Endothelial cell of umbilical vein (primary cell): ENCODE results near the gene KRT77. TPM values are rescaled to one million over a fixed set of nuclear protein-coding genes. Genes with fewer than 3 reads are reported as not detected.

Experiments
- BruUV-seq: library from RNA; stranded (reverse); fragments of 400-500 nt; replicated peaks from 2 replicates; lab custom pipeline; 2021; lab: Mats Ljungman, UMichigan
- CTCF ChIA-PET: fragments of 300-600, 350-600 bp; sonication (Branson Sonifier 250); formaldehyde crosslinking; loops from one replicate; lab custom pipeline; 2021; ENCODE audit warnings: antibody characterized with exemption, inconsistent platforms; lab: Charles Lee
- POLR2A ChIA-PET: fragments of 300-600, 350-600 bp; sonication (Branson Sonifier 250); formaldehyde crosslinking; loops from one replicate; lab custom pipeline; 2021; ENCODE audit warnings: antibody characterized with exemption, inconsistent platforms; lab: Charles Lee
- DNase-seq: peaks from one replicate; pipeline ENCODE4 v3.0.0-alpha.2; 2011; ENCODE audit warnings: low read depth, low spot score
- FAIRE-seq: peaks from 2 replicates; lab custom pipeline; 2011; peaks lifted over from hg19 to GRCh38; lab: Jason Lieb, UNC
- H2AFZ ChIP-seq: 2 replicates; pipeline ENCODE4 v1.6.0; 2012; ENCODE audit warnings: low read depth, low read length, control low read depth, inconsistent platforms
- H3K27ac ChIP-seq: 2 replicates; pipeline ENCODE4 v1.5.1; 2011; ENCODE audit warnings: low read depth, mild to moderate bottlenecking, control low read depth, low read length, moderate library complexity; ENCODE audit not compliant: insufficient read depth
- H3K27me3 ChIP-seq, 2 experiments: 2 replicates each; pipeline versions ENCODE4 v1.6.0 to v1.6.1; 2011; ENCODE audit warnings: low read length in 2 of 2, mixed read lengths in 1 of 2; ENCODE audit not compliant: control insufficient read depth in 2 of 2, insufficient read depth in 2 of 2
- H3K36me3 ChIP-seq, 2 experiments: 2 replicates in 1 of 2; 3 replicates in 1 of 2; pipeline ENCODE4 v1.5.1; 2011; ENCODE audit warnings: low read length in 2 of 2, mild to moderate bottlenecking in 1 of 2, moderate library complexity in 1 of 2; ENCODE audit not compliant: control insufficient read depth in 2 of 2, insufficient read depth in 2 of 2; ENCODE audit errors: extremely low read depth in 1 of 2
- H3K4me1 ChIP-seq: 3 replicates; pipeline ENCODE4 v1.5.1; 2011; ENCODE audit warnings: mild to moderate bottlenecking, low read length; ENCODE audit not compliant: control insufficient read depth, insufficient read depth; ENCODE audit errors: extremely low read depth
- H3K4me2 ChIP-seq: 2 replicates; pipeline ENCODE4 v1.6.1; 2011; ENCODE audit warnings: low read length, control low read depth, mixed read lengths; ENCODE audit not compliant: insufficient read depth
- H3K4me3 ChIP-seq, 3 experiments: fragments of 200-600 bp in 1 of 3; sonication (generic), shearing (Covaris generic) in 1 of 3; replicated peaks in 1 of 3; 2 replicates each; pipeline ENCODE4 v1.5.1; 2011 to 2016; ENCODE audit warnings: control low read depth in 3 of 3, low read length in 3 of 3, mild to moderate bottlenecking in 2 of 3, inconsistent platforms in 1 of 3, low read depth in 1 of 3, moderate library complexity in 1 of 3; ENCODE audit not compliant: insufficient read depth in 1 of 3
- H3K79me2 ChIP-seq: 2 replicates; pipeline ENCODE4 v1.6.0; 2012; ENCODE audit warnings: low read length, inconsistent platforms; ENCODE audit not compliant: control insufficient read depth, insufficient read depth
- H3K9ac ChIP-seq: replicated peaks from 2 replicates; pipeline ENCODE3; 2011; ENCODE audit warnings: low read length, control low read depth; ENCODE audit not compliant: insufficient read depth; ENCODE audit errors: extremely low read depth
- H3K9me1 ChIP-seq: replicated peaks from 3 replicates; pipeline ENCODE4 v1.6.0; 2011; ENCODE audit warnings: mild to moderate bottlenecking, low read length; ENCODE audit not compliant: control insufficient read depth, insufficient read depth; ENCODE audit errors: extremely low read depth
- H3K9me3 ChIP-seq: replicated peaks from 2 replicates; pipeline ENCODE4 v1.5.1; 2012; ENCODE audit warnings: low read length, inconsistent platforms; ENCODE audit not compliant: control insufficient read depth, insufficient read depth
- H4K20me1 ChIP-seq: replicated peaks from 2 replicates; pipeline ENCODE3; 2011; ENCODE audit warnings: mild to moderate bottlenecking, low read length; ENCODE audit not compliant: control insufficient read depth, insufficient read depth; ENCODE audit errors: extremely low read depth
- CTCF ChIP-seq, 2 donors: IDR thresholded peaks; 1 replicate in 1 of 2; 2 replicates in 1 of 2; pipeline ENCODE4 v1.5.1; 2011; ENCODE audit warnings: low read length in 2 of 2, mild to moderate bottlenecking in 2 of 2, moderate library complexity in 2 of 2, control low read depth in 1 of 2, inconsistent platforms in 1 of 2, low read depth in 1 of 2; ENCODE audit not compliant: insufficient read depth in 1 of 2; ENCODE audit errors: extremely low read depth in 1 of 2
- EZH2 ChIP-seq: IDR thresholded peaks from 2 replicates; pipeline ENCODE4 v1.6.1; 2012; ENCODE audit warnings: borderline replicate concordance, low read depth, mild to moderate bottlenecking, moderate library complexity, low read length, inconsistent platforms; ENCODE audit not compliant: severe bottlenecking
- FOS ChIP-seq: IDR thresholded peaks from 2 replicates; pipeline ENCODE4 v1.6.1; 2011; ENCODE audit warnings: mild to moderate bottlenecking, low read length, moderate library complexity, borderline replicate concordance; ENCODE audit not compliant: insufficient read depth
- GATA2 ChIP-seq: IDR thresholded peaks from 2 replicates; pipeline ENCODE4 v1.7.0; 2011; ENCODE audit warnings: low read depth, mild to moderate bottlenecking, moderate library complexity, mixed read lengths, low read length; ENCODE audit not compliant: insufficient read length, insufficient read depth
- JUN ChIP-seq: IDR thresholded peaks from 2 replicates; pipeline ENCODE4 v1.6.1; 2011; ENCODE audit warnings: borderline replicate concordance, low read depth; ENCODE audit not compliant: insufficient read length, insufficient read depth
- MAX ChIP-seq: IDR thresholded peaks from 2 replicates; pipeline ENCODE4 v1.6.1; 2011; ENCODE audit not compliant: insufficient read depth, insufficient read length
- MYC ChIP-seq: IDR thresholded peaks from one replicate; pipeline ENCODE4 v1.6.1; 2011; ENCODE audit warnings: mild to moderate bottlenecking, low read depth, low read length
- POLR2A ChIP-seq: IDR thresholded peaks from 2 replicates; pipeline ENCODE4 v1.6.1; 2012; ENCODE audit warnings: low read depth, mild to moderate bottlenecking, control low read depth, low read length
- POLR2AphosphoS5 ChIP-seq: IDR thresholded peaks from 2 replicates; pipeline ENCODE4 v1.6.1; 2012; ENCODE audit warnings: low read depth, mild to moderate bottlenecking, control low read depth, low read length, moderate library complexity; ENCODE audit not compliant: insufficient read depth
- dilution Hi-C: fragments of 300-500 bp; cut with MboI; formaldehyde crosslinking; loops from one replicate; pipeline ENCODE4 v1.15.0; 2019; ENCODE audit warnings: low sequenced_read_pairs; ENCODE audit not compliant: extremely low pct_ligation_motif_present
- intact Hi-C: fragments of 100-400 bp; cut with micrococcal nuclease; formaldehyde crosslinking; loops from one replicate; pipeline ENCODE4 v1.10.0; 2022
- polyA plus RNA-seq, 4 experiments: library from polyadenylated mRNA; depleted of rRNA in 3 of 4; stranded (reverse) in 3 of 4; unstranded in 1 of 4; fragments of >200 nt; gene quantifications; 2 replicates each; pipeline versions ENCODE4 v1.2.1 to v1.2.3, GENCODE V29; 2011 to 2012; ENCODE audit warnings: missing spikeins in 1 of 4
- total RNA-seq: library from RNA; stranded (reverse); gene quantifications from 2 replicates; pipeline ENCODE4 v1.2.3, GENCODE V29; 2021

Gene KRT77
- total and polyA plus RNA-seq, 2 donors (not counting 3 experiments of a cell fraction or from before 2014, with no cell fraction given) = not detected

GRCh38 chr12:52689239-52689638 lies 14.1 kb downstream of the KRT77 start:
- Histone ChIP-seq H3K4me2 (no peak overlapping the region), H3K79me2 (no peaks in the 10 kb centered on the region), H3K27me3 (peaks cover 25 to 40% of the 10 kb centered on the region in 2 experiments), H3K9me3 (no peaks in the 10 kb centered on the region), H3K27ac (no peak overlapping the region), H3K36me3 (no peaks in the 10 kb centered on the region), H3K9ac (no peak overlapping the region), H3K4me3 (no peak overlapping the region), H3K9me1 (no peaks in the 10 kb centered on the region), H3K4me1 (no peaks in the 10 kb centered on the region), H2AFZ (no peak overlapping the region), H4K20me1 (no peaks in the 10 kb centered on the region)
- dilution Hi-C loops (no loop called here), intact Hi-C loops (no loop called here)
- TF ChIP-seq MAX (no peak), POLR2AphosphoS5 (no peak), POLR2A (no peak), CTCF (IDR thresholded peaks at IDR 0.05; ENCODE audit: extremely low read depth in 1 of 2, insufficient read depth in 1 of 2, low read depth in 1 of 2, low read length in 2 of 2) (no peak), JUN (no peak), GATA2 (no peak), FOS (no peak), EZH2 (no peak), MYC (no peak)
- no TSS peak for BruUV-seq
- no peak for FAIRE-seq
- ChIA-PET CTCF (interaction anchor here (1.0 kb wide), 1 partner anchor 176 kb away, joined by 3 read pairs; no protein-coding TSS in a partner anchor), POLR2A (no interaction called here)
- DNase-seq = no peak
